ENCODE data around the gene TMEM263.
"Not testable (repeated sequence)": the region's sequence is repeated elsewhere in the genome, so short reads cannot be mapped to it uniquely, and the experiment has no call there.

DNA sequence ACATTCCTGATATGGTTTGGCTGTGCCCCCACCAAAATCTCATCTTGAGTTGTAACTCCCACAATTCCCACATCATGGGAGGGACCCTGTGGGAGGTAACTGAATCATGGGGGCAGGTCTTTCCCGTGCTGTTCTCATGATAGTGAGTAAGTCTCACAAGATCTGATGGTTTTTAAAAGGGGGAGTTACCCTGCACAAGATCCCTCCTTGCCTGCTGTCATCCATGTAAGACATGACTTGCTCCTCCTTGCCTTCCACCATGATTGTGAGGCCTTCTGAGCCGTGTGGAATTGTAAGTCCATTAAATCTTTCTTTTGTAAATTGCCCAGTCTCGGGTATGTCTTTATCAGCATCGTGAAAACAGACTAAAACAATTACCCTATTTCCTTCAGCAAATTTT lies 47.0 kb downstream of the TMEM263 start:
- TF ChIP-seq, protein P1, sequence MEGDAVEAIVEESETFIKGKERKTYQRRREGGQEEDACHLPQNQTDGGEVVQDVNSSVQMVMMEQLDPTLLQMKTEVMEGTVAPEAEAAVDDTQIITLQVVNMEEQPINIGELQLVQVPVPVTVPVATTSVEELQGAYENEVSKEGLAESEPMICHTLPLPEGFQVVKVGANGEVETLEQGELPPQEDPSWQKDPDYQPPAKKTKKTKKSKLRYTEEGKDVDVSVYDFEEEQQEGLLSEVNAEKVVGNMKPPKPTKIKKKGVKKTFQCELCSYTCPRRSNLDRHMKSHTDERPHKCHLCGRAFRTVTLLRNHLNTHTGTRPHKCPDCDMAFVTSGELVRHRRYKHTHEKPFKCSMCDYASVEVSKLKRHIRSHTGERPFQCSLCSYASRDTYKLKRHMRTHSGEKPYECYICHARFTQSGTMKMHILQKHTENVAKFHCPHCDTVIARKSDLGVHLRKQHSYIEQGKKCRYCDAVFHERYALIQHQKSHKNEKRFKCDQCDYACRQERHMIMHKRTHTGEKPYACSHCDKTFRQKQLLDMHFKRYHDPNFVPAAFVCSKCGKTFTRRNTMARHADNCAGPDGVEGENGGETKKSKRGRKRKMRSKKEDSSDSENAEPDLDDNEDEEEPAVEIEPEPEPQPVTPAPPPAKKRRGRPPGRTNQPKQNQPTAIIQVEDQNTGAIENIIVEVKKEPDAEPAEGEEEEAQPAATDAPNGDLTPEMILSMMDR (IDR thresholded peaks at IDR 0.05) = not testable (repeated sequence)
- TF ChIP-seq POLR2A, POLR2AphosphoS5 (IDR thresholded peaks at IDR 0.05): not testable (repeated sequence)

All from breast epithelium (tissue), 3 donors.